ENCODE data around the gene SDK1.
"Not testable (repeated sequence)": the region's sequence is repeated elsewhere in the genome, so short reads cannot be mapped to it uniquely, and the experiment has no call there.

Gene SDK1

DNA sequence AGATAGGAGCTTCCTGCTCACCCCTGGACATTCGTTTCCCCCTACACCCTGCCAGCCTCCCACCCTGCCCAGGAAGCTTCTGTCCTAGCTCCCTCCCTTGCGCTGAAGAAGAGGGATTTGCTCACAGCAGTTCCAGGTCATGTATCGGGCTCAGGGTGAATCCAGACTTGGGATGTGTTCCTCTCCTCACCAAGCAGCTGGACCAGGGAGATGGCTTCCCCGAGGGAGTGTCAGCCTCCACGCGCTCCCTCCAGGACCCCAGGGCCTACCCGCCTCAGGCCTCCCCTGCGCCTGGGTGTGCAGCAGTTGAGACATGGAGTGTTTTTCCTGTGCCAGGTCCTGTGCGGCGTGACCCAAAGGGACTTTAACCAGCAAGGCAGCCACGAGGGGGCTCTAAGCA, 945.5 kb downstream of the SDK1 start:
- no peak for DNase-seq (ENCODE audit: low spot score)

DNA sequence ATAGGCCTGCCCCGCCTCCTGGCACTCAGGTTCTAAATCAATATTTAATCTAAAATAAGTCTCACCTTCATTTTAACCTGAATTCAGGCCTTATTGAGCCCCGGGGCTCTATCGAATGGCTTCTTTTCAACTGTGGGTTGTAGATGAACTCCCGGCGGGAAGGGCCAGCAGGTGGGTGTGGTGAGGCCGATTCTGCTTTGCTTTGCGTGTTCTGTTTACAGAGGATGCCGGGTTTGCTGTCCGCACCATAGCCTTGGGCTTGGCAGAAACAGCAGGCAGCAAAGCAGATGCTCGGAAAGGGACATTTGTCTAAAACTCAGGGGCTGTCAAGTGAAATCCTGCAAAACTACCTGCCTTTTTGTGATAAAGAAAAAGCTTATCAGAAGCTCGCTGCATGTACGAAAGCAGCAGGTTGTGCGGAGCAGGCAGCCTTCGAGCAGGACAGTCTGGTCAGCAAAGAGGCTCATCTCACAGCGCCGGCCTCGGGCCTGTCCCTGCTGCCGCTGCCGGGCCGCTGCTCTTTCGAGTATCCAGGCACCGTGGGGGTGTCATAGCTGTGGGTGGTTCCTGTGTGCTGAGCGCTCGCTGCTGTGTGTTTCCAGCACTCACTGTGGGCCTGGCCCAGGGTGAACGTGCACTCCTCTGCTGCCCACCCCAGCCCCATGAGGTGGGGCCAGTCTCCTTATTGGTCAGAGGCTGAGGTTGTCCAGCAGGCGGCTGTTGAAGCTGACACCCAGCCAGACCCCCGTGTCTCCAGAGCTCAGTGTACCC, 946.2 kb downstream of the SDK1 start:
- no peak for DNase-seq (ENCODE audit: low spot score)

DNA sequence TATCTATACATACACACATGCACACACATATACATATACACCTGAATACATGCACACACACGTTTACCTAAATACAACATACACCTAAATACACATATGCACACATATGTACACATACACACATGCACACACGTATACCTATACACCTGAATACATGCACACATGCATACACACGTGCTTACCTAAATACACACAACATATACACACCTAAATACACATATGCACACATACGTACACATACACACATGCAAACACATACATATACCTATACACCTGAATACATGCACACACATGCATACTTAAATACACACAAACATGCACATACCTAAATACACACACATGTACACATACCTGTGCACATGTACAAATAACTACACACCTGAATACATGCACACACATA, 947.2 kb downstream of the SDK1 start:
- no peak for DNase-seq (ENCODE audit: low spot score)

DNA sequence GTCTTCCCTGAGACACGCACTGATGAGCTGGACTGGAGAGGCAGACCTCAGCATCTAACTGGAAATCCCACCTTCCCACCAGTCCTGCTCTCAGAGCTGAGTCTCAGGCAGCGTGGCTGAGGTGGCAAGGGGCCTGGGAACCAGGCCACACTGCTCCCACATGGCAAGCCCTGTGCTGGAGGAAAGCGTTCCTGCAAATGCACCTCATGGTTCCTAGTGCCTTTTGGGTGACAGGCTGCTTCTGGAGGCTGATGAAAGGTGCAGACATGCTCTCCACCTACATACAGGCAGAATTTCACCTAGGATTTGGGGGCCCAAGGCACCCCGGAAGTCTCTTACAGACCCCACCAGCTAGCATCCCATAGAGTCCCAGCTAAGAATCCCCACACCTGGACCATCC, 948.2 kb downstream of the SDK1 start:
- no peak for DNase-seq (ENCODE audit: low spot score)

DNA sequence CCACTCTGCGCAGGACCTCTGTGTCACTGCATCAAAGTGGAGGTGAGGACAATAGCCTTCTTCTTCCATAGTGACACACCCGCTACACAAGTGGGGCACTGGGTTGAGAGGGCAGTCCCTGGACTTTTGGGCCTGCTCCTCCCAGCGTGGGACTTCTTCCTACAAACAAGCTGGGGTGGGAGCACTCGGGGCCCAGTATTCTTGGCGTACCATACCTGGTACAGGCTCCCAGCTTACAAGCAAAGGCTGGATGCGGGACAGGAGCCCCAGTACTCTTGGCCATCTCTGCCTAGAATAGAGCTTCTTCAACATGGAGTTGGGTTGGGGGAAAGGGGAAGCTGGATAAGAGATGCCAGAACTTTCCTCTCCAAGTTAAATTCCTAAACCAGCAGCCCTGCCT, 954.3 kb downstream of the SDK1 start:
- no peak for DNase-seq (ENCODE audit: low spot score)

DNA sequence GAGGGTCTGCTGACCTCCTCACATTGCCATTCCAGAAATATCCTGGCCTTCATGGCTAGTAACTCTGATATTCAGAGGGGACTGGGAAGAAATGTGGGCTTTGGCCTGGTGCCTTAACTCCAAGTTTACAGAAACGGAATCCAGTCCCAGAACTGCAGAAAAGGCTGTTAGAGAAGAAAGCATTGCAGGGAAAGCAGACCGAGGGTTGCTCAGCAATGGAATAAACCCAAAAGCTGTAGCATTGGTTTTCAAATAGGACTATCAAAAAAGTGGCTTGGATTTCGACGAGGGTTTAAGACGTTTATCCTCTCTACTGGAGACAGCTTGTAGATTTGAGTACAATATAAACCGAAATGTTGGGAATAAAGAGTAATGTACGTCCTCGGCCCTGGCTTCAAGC, 955.2 kb downstream of the SDK1 start:
- DNase-seq (ENCODE audit: low spot score) = no peak

DNA sequence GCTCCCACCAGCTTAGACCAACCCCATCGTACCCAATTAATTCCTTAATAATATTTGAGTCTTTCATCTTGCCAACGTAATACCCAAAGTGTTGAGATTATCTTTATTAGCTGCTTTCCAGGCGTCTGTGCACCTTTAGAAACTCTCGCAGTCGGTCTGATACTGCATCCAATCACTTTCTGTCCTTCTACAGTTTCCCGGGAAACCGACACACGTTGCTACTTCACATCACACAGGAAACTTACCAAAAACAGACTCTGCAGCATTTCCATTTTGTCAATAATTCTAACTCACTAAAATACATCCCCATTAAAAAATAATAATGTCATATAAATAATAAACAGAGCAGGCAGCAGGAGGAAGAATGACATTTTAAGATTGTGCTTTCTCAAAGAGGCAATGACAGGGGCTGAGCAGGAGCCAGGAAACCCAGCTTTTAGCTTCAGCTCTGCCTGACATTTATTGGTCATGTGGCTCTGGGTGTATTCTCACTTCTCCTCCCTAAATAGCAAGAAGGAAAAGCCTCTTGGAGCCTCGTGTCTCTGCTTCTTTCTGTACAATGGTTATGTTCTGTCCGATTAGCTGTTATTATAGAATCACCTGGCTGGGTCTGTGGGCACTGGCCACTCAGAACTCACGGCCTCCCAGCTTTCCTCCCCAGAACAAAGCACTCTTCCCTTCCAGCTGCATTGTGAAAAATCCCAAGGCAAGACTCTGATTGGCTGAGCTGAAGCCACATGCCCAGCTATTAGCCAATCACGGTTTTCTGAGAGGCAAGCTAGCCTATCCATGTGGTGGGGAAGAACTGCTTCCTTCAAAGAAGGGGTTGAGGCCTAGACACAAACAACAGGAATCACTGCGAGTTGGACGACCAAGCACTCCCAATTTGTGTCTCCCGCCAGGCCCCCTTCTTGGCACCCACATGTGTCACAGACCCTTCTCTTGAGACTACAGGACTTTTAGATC, 956.4 kb downstream of the SDK1 start:
- no peak for DNase-seq (ENCODE audit: low spot score)

DNA sequence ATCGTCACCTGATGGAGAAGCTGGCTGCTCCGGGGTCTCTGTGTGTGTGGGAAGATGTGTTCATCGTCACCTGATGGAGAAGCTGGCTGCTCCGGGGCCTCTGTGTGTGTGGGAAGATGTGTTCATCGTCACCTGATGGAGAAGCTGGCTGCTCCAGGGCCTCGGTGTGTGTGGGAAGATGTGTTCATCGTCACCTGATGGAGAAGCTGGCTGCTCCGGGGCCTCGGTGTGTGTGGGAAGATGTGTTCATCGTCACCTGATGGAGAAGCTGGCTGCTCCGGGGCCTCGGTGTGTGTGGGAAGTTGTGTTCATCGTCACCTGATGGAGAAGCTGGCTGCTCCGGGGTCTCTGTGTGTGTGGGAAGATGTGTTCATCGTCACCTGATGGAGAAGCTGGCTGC, 959.1 kb downstream of the SDK1 start:
- not testable (repeated sequence) for DNase-seq (ENCODE audit: low spot score)

DNA sequence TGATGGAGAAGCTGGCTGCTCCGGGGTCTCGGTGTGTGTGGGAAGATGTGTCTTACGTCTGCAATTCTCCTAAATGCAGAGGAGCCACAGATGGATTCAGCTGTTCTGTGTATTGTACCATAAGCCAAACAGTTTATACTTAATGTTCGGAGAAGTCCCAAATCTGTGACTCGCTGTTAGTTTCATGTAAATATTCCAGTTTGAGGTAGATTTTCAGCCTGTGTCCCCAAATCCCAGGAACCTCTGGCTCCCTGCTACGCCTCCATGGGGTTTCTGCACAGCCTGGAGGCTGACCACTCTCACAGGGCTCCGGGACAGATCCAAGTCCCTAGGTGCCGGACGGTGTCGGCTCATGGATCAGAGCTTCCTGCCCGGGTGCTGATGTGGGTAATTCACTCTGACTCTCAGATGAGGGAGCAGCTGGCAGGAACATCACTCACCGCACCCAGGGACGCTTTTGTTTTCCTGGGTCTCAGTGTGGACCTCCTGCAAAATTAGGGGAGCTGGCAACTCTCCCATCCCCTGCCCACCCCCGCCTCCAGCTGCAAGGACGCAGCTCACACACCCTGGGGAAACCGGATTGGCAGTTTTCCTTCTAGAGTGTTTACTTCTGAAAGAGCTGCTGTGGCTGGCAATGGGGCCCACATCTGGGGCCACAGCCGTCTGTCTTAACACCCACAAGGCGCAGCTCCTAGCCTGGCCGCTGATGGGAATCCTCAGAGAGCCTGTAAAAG, 960.0 kb downstream of the SDK1 start:
- DNase-seq (ENCODE audit: low spot score) = no peak

DNA sequence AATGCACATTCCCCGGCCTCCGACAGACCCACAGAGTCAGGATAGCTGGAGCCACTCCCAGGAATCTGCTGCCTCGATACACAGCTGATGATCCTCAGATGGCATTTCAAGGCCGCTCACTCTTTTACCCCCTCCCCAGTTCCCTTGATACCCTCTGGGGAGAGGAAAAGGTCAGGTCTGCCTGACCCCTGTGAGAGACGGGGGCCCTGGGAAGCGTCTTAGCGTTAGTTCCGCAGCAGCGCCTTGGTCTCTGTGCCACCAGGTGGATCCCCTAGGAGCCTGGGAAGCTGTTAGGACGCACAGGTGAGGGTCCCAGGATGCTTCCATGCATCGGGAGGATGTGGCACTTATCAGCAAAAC, 960.5 kb downstream of the SDK1 start:
- DNase-seq (ENCODE audit: low spot score) = no peak

DNA sequence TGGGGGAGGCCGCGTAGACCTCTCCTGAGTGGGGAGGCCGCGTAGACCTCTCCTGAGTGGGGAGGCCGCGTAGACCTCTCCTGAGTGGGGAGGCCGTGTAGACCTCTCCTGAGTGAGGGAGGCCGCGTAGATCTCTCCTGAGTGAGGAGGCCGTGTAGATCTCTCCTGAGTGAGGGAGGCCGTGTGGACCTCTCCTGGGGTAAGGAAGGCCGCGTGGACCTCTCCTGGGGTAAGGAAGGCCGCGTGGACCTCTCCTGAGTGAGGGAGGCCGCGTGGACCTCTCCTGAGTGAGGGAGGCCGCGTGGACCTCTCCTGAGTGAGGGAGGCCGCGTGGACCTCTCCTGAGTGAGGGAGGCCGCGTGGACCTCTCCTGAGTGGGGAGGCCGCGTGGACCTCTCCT, 963.2 kb downstream of the SDK1 start:
- not testable (repeated sequence) for DNase-seq (ENCODE audit: low spot score)

DNA sequence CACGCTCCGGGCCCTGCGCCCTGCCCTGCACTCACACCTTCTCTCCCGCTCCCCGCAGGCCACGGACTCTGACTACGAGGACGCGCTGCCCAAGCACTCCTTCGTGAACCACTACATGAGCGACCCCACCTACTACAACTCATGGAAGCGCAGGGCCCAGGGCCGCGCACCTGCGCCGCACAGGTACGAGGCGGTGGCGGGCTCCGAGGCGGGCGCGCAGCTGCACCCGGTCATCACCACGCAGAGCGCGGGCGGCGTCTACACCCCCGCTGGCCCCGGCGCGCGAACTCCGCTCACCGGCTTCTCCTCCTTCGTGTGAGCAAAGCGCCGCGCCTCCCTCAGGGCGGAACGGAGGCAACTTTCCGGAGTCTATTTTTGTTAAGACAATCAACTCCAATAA, 964.0 kb downstream of the SDK1 start:
- no peak for DNase-seq (ENCODE audit: low spot score)

DNA sequence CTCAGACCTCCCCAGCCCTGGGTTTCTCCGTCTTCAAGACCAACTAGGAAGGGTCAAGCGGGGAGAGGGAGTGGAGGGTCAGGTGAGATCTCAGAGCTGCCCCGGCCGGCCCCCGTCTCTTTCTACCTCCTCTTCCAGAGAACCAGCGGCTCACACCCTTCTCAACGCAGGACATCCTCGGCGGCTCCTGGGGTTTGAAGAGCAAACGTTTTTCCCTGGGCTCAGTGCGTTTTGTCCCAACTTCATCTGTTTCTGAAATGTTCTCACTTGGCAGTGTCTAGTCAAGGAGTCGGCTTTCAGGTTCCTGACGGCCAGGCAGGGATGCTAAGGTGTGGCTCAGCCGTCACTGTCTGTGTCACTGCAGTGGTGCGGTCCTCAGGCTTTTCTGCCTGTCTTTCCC, 964.6 kb downstream of the SDK1 start:
- no peak for DNase-seq (ENCODE audit: low spot score)

DNA sequence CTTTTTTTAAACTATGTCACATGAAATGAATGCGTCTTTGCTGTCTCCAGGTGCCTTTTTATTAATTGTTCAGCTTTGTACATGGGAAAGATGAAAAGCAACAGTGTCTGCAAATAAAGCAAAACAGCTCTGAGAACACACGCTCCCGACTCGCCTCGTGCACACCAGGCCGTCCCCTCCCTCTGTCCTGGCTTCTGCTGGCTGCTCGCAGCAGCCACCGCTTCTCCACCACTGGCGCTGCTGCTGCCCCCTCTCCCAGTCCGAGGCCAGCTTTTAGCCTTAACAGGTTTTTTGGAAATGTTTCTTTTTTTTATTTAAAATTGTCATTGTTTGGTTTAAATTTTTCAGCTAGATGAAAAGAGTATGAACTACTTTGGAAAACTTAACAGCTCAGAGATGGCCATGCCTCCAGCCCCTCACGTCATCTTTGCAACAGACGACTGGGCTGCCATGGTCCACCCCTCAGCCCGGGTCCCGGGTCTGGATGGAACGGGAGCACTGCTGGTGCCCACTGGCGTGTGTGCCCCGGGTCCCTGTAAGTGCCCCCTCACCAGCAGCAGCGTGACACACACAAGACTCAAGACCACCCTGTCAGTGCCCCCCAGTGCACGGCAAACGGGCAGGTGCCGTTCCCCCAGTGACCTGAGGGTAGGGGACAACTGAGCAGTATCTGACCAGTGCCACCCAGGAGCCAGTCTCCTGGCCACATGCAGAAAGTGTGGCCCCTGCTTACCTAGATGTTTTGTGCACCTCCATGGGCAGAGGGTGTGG, 965.4 kb downstream of the SDK1 start:
- no peak for DNase-seq (ENCODE audit: low spot score)

DNA sequence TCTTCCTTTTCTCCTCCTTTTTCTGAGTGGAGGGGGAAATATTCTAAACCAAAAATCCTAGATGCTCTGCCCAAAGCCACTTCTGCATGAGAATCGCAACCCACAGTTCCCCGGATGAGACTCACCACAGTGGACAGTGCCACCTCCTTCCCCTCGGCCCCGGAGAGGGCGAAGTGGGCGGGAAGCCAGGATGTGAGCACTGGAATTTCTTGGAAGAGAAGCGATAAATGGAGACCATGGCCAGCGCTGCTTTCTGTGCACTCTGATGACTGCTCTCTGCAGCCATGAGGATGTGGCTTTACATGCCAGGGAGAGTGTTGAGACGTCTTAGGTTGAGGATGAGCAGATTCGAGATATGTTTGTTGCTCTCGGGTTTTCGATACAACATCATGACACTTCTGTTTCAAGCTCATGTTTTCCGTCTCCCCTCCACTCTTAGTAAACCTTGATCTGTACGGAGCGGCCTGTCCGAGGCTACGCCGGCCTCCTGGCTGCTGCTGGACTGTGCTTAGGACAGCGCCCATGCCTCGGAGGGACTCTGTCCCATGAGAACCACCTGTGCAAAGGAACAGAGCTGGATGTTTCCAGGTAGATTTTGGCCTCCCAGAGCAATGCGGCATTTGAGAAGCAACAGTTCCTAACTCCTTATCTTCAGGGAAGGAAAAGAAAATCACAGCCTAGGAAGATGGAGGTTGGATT, 966.4 kb downstream of the SDK1 start:
- DNase-seq (ENCODE audit: low spot score) = no peak

DNA sequence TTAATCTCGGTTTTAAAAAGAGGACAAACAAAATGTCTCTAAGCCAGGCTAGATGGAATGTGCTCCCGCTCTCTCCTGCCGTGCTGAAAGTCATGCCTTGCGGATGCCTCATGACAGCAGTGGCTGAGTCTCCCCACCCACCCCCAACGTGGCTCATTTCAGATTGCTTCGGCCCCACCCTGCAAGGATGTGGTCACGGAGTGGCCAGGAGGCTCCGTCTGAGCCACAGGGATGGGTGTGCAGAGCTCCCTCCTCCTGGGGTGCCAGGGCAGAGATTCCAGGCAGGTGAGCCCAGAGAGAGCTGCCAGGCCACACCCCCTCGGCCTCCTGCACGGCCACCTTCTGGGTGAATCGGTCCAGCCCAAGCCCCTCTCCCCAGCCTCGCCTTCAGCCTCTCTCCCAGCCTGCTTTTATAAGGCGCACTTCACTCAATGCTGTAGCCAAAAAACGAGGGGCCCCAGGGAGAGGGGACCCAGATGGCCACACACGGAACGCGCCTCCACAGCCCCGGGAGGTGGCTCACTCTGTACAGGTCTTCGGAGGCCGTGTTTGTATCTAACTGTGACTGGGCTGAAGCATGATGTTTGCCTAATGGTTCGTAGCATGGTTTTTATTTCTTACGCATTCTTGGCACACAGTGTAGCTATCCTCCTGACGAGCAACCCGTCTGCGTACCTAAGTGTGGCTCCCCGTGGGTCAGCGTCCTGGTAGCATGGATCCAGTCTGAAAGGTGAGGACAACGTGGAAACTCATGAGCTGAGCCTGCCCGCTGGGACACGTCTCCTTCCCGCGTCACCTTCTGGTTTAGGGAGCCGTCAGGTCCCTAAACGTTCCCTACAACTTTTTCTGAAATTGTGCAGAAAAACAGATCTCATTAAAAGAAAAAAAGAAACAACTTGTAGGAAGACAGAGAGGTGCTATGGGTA, 967.3 kb downstream of the SDK1 start:
- no peak for DNase-seq (ENCODE audit: low spot score)

DNA sequence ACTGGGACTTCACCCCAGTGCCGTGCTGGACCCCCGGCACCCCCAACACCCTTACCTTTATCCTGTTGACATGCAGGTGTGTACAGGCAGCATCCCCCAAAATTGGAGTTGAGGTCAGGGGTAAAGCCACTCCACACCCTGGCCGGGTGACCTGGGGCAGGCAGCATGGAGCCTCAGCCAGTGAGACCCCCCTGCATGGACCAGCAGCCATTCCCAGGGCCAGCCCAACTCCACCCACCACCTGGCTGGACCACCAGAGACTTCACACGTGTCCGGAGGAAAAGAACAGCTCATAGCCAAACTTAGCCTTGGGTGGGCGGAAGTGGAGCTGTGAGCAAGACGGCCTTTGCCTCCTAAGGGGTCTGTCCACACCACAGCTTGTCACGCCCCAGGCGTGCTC, 968.0 kb downstream of the SDK1 start:
- DNase-seq (ENCODE audit: low spot score) = no peak

DNA sequence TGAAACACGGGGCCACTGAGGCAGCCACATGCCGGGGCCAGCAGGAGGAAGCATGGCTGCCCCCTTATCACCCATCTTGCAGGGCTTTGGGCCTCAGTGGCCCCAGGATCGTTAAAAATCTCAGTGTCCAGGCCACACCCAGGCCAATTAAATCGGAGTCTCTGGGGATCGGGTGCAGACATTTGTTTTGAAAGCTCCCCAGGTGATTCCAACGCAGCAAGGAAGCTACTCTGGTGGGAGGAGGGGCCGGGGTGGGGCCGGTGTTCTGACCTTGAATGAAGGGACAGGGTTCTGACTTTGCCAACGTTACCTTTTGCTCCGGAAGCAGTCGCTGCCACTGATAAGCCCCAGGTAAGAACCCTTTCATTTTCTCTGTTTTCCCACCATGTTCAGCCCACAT, 968.7 kb downstream of the SDK1 start:
- no peak for DNase-seq (ENCODE audit: low spot score)

DNA sequence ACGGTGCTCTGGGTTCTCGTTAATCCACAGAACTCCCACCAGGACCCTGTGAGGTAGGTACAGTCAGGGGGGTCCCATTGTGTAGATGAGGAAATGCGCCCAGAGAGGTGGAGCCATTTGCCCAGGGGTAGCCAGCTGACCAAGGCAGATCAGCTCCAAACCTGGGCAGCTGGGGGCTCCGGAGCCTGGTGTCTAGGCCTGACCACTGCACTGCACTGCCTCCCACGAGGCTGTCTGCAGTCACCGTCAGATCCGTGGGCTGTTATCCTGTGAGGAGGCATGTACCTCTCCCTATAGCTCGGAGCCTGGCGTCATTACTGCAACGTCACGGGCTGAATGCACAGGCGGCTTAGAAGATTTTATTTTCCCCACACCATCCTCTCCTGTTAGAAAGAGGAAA, 969.2 kb downstream of the SDK1 start:
- DNase-seq (ENCODE audit: low spot score) = no peak
